Activated CD8-positive, alpha-beta memory T cell treated with anti-CD3 and anti-CD28 coated beads for 36 hours (primary cell): ENCODE measurements around the gene RSU1. TPM values are rescaled to one million over a fixed set of nuclear protein-coding genes. Genes with fewer than 3 reads are reported as not detected.

Experiments
- CTCF ChIA-PET: fragments of 350-600 bp; sonication (Branson Sonifier 250); formaldehyde crosslinking; loops from one replicate; lab custom pipeline; 2021; ENCODE audit warnings: antibody characterized with exemption; lab: Charles Lee
- POLR2A ChIA-PET: fragments of 350-600 bp; sonication (Branson Sonifier 250); formaldehyde crosslinking; loops from one replicate; lab custom pipeline; 2021; ENCODE audit warnings: antibody characterized with exemption; lab: Charles Lee
- total RNA-seq, 2 experiments: library from RNA; stranded (reverse); gene quantifications; one replicate each; pipeline ENCODE4 v1.2.3, GENCODE V29; 2021

The RSU1 gene
- total RNA-seq: 10 to 100 TPM; 53.6 to 58.1 TPM

DNA sequence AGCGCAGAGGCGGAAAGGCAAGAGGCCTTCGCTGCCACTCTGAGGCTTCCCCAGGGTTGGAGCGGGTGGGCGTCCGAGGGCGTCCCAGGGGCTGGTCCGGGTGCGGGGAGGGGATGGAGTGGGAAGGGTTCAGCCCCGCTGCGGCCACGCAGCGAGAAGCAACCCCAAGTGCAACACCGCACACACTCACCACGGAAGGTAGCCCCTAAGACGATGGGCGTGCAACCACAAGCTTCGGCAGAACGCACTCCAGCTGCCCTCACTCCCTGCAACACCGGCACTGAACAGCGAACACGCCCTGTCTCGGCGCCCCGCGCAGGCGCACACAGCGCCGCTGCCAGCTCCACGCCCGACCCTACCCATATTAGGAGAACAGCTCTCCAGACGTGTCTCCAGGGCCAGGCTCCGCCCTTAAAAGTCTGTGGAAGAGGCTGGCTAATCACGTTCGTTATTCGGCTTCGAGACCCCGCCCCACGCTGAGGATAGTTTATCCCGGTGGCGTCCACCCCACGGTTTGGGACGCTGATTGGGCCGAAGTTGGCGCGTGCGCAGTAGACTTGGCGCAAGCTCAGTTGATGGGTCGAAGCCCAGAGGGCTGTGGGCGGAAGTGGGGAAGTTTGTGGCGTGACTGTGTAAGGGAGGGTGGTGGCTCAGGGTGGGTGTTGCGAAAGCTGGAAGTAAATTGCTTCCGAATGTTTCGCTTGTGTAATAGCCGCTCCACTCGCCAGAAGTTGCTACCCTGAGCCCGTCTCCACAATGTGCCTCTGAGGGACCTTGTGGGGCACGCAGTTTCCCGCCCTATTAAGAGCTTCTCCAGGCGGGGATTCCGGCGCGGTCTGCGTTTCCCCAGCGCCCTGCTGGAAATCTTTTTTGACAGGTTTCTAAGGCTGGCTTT is at the start of gene RSU1:
TSS of gene RSU1 (minus strand) at position 300 of the 895 bp plus-strand sequence. CDS start 343 bp downstream, outside the sequence.
- ChIA-PET POLR2A (interaction anchor here (0.5 to 1.2 kb wide), 5 partner anchors 11 to 413 kb away, joined by 3 to 8 read pairs (median 4); partner anchors contain the start of gene VIM), CTCF (interaction anchor here (0.9 to 1.3 kb wide), 2 partner anchors 26 to 29 kb away, joined by 3 read pairs; no protein-coding TSS in a partner anchor)

DNA sequence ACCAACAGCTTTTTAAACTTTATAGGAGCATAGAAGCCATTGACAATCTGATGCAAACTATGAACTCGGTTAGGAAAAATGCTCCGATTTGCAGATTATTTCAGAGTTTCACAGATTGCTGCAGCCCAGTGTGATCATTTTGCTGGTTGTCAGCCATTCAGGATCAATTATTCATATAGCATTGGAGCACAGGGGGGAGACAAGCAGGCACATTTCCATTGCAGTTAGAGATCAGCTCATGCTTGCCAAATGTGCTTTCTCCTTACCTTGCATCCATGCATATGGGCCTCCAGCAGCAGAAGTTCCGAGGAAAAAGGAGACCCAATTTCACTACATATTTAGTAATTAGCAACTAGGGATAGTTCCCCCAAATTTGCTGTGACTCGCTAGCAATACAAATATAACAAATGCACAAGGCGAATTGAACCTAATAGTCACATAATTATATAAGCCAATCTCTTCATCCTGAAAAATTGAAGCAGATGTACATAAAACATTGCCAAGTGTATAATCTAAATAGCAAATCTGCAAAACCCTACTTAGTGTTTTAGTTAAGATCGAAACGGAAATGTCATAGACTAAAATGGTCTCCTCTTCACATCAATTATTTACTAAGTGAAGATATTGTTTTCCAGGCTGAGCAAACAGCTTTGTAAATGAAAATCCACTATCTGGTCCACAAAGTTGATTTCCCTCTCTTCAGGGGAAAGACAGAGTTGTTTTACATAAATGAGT is 49.5 kb upstream of the RSU1 start:
- POLR2A ChIA-PET: interaction anchor here (0.6 kb wide), 1 partner anchor 394 kb away, joined by 3 read pairs; no protein-coding TSS in a partner anchor
- CTCF ChIA-PET: no interaction called here

- ChIA-PET POLR2A (no interaction called here), CTCF (no interaction called here)
Observed at GRCh38 chr10:16865766-16866165, 48.5 kb upstream of the RSU1 start.

- ChIA-PET POLR2A (no interaction called here), CTCF (no interaction called here)
Observed at GRCh38 chr10:16863766-16864165, 46.5 kb upstream of the RSU1 start.

GRCh38 chr10:16857419-16857818 is 40.2 kb upstream of the RSU1 start:
- POLR2A ChIA-PET: no interaction called here

DNA sequence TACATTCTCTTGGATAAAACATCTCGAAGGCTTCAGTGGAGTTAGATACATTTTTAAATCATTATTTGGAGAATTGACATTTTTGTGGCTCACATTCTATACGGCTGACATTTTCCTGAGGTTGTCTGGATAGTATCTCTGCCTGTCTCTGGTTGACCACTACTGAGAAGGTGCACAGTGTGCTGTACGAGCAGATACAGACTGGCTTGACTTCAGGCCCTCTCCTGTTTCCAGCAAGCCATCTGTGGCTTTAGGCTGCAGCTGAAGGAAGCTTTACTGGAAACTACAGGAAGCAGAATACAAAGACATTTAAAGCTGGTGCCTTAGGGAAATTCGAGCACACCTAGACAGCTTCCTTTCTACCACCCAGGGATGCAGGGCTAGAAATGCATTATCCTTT is 39.3 kb upstream of the RSU1 start:
- ChIA-PET CTCF (interaction anchor here (1.3 kb wide), 1 partner anchor 12 kb away, joined by 5 read pairs; no protein-coding TSS in a partner anchor), POLR2A (no interaction called here)

More at GRCh38 chr10:16857419-16857818, 40.2 kb upstream of the RSU1 start:
- CTCF ChIA-PET: no interaction called here

DNA sequence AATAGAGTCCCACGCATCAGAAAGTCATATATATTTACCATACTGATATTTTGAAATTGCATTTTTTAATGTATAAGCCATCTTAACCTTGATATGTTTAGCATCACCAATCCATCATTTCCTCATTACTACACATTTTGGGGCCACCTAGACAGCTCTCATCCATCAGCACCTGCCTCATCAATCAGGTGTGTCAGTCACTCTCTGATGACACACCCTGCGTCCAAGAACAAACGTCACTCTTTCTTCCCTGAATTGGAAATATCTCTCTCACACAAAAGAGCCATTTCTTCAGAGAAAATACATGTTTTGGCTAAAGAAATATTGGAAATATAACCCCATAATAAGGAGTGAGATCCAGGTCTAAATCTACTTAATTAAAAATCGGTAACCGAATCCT is 38.9 kb upstream of the RSU1 start:
- POLR2A ChIA-PET: no interaction called here

GRCh38 chr10:16854623-16855022 is 37.4 kb upstream of the RSU1 start:
- ChIA-PET POLR2A (no interaction called here), CTCF (no interaction called here)

More for the DNA sequence above, 38.9 kb upstream of the RSU1 start:
- CTCF ChIA-PET: interaction anchor here (1.3 kb wide), 1 partner anchor 11 kb away, joined by 5 read pairs; no protein-coding TSS in a partner anchor

DNA sequence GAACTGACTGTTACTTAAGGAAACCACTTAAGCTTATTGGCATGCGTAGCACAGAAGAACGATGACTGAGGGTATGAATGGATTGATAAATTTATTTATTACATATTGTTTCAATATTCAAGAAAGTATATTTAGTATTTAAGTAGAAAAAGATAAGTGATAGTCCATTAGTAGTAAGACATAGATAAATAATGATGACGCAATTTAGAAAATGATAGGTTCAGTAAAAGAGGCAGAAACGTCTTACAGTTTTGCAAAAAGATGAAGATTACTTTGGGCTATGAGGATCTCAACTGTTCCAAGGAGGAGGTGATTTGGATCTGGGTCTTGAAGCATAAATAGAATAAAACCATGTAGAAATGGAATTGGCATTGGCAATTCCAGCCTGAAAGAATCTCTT is 36.6 kb upstream of the RSU1 start:
- ChIA-PET POLR2A (no interaction called here), CTCF (no interaction called here)

- ChIA-PET POLR2A (no interaction called here), CTCF (interaction anchor here (0.6 to 1.5 kb wide), 2 partner anchors 9 to 10 kb away, joined by 3 read pairs; no protein-coding TSS in a partner anchor)
Observed at GRCh38 chr10:16853201-16853600, 36.0 kb upstream of the RSU1 start.

DNA sequence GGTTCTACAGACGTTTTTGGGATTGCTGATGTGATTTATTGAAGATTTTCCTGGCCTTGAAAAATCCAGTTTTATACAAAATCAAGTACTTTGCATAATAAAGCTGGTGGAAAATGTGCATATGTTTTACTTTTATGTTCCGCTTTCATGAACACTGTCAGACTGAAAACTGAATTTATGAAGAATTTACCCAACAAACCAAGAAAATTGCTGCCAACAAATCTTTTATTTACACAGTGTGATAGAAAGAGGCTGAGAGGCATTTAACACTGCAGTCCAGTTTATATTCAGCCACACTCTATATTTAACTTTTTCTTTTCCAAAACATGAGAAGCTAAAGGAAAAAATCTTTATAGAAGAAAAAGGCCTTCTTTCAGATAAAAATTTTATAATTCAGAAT is 35.4 kb upstream of the RSU1 start:
- POLR2A ChIA-PET: no interaction called here
- CTCF ChIA-PET: interaction anchor here (1.5 kb wide), 1 partner anchor 10 kb away, joined by 3 read pairs; no protein-coding TSS in a partner anchor

GRCh38 chr10:16848562-16849154 is 31.4 kb upstream of the RSU1 start:
- ChIA-PET CTCF (interaction anchor here (0.7 kb wide), 1 partner anchor 849 kb away, joined by 4 read pairs; no protein-coding TSS in a partner anchor), POLR2A (no interaction called here)

GRCh38 chr10:16847644-16848043 is 30.4 kb upstream of the RSU1 start:
- POLR2A ChIA-PET: no interaction called here
- CTCF ChIA-PET: no interaction called here

DNA sequence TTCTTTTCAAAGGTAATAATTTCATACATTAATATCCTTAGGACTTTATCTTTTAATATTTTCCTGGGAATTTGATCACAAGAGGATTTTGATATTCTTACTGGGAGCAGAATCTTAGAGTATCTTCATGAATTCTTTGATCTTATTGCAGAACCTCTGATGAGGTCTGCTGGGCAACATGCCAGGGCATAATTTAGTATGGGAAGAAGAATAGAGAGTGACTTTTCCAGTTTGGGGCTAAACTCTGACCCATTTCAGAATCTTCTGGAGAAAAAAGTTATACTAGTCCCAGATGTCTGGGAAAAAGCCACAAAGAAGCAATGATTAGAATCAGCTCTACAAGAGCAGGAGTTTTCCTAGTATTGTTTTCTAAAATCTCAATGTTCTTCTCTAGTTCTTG is 28.0 kb upstream of the RSU1 start:
- ChIA-PET CTCF (interaction anchor here (1.4 kb wide), 1 partner anchor 11 kb away, joined by 5 read pairs; no protein-coding TSS in a partner anchor), POLR2A (no interaction called here)

DNA sequence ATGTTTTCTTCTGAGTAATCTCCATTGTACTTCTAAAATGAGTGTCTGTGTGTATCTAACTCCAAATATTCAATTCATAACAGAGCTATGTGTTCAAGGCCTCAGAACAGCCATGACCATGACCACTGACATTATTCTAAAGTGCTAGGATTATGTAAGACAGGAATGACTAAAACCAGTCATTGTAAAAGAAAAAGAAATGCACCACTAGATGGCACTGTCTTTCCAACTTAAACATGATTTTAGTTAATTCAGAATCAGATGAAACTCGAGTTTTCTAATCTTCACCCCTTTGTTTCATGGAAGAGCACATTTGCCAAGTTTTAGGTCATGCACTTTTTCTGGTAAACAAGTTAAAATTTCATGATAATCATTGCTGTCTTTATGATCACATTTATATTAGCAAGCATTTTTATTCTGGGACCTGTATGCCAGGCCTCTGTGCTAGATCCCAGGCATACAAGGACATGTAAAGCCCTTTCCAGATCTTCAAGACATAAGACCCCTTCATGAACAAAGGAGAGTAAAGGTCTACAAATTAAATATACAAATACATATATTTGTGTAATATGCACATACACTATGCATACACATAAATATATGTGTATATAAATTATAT is 26.1 kb upstream of the RSU1 start:
- POLR2A ChIA-PET: no interaction called here
- CTCF ChIA-PET: interaction anchor here (0.8 to 1.2 kb wide), 3 partner anchors 9 to 365 kb away, joined by 3 read pairs; partner anchors contain the start of gene RSU1

DNA sequence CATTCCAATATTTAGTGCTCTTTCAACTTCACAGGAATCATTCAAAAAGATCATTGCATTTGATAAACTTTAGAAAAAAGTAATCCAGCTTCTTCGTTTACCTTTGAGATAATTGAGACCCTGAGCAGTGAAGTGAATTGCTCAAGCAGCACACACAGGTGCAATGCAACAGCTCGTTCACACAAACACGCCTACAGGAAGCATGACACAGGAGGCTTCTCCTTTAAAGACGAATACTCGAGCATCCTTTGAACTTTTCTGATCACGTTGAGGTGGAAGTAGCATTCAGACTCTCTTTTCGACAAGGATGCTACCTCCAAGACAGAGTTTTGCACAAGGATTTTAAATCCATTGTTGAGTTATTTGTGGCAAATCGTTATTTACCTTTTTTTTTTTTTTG is 18.0 kb upstream of the RSU1 start:
- POLR2A ChIA-PET: no interaction called here
- CTCF ChIA-PET: no interaction called here

DNA sequence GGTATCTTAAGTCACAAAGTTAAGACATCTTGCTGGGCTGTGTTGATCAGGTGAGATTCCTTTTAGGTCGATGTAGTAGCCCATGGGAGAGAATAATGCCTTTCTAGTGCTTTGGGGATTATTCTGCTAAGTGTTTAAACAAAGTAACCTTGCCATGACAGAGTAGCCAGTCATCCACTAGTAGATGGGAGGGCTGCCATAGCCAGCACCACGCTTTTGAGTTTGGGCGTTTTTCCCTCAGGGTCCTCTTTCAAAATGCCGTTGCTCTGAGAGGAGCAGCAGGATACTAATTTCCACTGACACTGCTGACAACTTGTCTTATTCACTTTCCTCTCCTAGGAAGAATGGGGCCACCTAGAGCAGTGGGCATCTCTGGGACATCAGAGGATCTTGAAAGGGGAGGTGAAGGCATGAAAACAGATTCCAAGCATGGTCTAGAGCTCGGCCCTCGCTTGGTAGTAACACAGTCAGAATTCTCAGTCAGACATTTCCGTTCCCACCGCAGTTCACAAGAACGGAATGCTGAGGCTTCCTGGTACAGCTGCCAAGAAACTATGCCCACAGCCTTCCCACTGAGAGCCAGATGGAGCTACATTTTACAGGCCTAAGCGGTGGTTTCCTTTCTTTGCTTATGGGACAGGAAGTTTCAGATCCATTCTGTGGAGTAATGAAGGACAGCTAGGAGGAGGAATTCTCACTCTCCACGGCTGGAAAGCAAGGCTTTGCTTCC is 15.3 kb upstream of the RSU1 start:
- POLR2A ChIA-PET: no interaction called here
- CTCF ChIA-PET: no interaction called here

DNA sequence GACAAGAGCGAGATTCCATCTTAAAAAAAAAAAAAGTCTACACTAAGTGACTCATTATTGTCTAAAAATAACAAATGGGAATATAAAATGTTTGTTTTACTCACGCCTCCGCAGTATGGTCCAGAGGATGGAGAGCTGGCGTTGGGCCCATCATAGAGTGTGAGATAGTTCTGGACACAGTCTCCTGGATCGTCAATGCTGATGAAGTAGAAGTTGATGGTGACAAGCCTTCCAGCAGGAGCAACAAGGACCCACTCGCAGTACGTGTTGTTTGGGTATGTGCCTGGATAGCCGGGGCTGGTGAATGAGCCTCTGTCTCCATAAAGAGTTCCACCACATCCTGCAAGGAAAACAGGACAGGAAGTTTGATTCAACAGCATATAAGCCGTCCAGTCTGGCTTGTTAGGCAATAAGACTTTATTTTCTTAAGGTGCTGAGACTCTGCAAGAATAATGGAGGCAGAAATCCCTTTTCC is 11.5 kb upstream of the RSU1 start:
- POLR2A ChIA-PET: interaction anchor here (0.7 kb wide), 1 partner anchor 11 kb away, joined by 3 read pairs; no protein-coding TSS in a partner anchor
- CTCF ChIA-PET: interaction anchor here (0.7 to 1.7 kb wide), 2 partner anchors 418 to 428 kb away, joined by 3 to 7 read pairs; no protein-coding TSS in a partner anchor
